Measurements from ENCODE around the gene CTNNA3. TPM values are rescaled to one million over a fixed set of nuclear protein-coding genes. Genes with fewer than 3 reads are reported as not detected.

CTNNA3 gene
- total RNA-seq, 1 experiment from 2014 or later, result 0.85 TPM

DNA sequence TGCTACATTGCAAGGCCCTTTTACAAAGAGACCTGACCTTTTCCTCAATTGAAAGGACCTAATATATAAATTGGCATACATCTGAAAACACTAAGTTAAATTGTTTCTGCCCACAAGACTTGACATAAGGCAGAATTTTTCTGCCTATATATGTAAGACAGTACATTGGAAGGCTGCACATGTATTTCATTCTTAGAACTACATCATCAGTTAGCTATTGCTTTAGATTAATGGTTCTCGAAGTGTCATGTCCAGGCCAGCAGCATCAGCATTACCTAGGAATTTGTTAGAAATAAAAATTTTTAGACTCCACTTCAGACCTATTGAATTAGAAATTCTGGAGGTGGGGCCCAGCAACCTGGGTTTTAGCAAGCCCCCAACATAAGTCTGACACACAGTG, 396.2 kb downstream of the CTNNA3 start:
- no peak for TF ChIP-seq TCF7L2 (IDR thresholded peaks at IDR 0.05; ENCODE audit: low read depth, low read length)
- TF ChIP-seq, protein P1, sequence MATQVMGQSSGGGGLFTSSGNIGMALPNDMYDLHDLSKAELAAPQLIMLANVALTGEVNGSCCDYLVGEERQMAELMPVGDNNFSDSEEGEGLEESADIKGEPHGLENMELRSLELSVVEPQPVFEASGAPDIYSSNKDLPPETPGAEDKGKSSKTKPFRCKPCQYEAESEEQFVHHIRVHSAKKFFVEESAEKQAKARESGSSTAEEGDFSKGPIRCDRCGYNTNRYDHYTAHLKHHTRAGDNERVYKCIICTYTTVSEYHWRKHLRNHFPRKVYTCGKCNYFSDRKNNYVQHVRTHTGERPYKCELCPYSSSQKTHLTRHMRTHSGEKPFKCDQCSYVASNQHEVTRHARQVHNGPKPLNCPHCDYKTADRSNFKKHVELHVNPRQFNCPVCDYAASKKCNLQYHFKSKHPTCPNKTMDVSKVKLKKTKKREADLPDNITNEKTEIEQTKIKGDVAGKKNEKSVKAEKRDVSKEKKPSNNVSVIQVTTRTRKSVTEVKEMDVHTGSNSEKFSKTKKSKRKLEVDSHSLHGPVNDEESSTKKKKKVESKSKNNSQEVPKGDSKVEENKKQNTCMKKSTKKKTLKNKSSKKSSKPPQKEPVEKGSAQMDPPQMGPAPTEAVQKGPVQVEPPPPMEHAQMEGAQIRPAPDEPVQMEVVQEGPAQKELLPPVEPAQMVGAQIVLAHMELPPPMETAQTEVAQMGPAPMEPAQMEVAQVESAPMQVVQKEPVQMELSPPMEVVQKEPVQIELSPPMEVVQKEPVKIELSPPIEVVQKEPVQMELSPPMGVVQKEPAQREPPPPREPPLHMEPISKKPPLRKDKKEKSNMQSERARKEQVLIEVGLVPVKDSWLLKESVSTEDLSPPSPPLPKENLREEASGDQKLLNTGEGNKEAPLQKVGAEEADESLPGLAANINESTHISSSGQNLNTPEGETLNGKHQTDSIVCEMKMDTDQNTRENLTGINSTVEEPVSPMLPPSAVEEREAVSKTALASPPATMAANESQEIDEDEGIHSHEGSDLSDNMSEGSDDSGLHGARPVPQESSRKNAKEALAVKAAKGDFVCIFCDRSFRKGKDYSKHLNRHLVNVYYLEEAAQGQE (IDR thresholded peaks at IDR 0.05; ENCODE audit: insufficient read depth in 1 of 2, low read depth in 2 of 2, low read length in 1 of 2), result no peak
- TF ChIP-seq, protein P2, sequence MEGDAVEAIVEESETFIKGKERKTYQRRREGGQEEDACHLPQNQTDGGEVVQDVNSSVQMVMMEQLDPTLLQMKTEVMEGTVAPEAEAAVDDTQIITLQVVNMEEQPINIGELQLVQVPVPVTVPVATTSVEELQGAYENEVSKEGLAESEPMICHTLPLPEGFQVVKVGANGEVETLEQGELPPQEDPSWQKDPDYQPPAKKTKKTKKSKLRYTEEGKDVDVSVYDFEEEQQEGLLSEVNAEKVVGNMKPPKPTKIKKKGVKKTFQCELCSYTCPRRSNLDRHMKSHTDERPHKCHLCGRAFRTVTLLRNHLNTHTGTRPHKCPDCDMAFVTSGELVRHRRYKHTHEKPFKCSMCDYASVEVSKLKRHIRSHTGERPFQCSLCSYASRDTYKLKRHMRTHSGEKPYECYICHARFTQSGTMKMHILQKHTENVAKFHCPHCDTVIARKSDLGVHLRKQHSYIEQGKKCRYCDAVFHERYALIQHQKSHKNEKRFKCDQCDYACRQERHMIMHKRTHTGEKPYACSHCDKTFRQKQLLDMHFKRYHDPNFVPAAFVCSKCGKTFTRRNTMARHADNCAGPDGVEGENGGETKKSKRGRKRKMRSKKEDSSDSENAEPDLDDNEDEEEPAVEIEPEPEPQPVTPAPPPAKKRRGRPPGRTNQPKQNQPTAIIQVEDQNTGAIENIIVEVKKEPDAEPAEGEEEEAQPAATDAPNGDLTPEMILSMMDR (IDR thresholded peaks at IDR 0.05), result no peak
- TF ChIP-seq SIN3A (IDR thresholded peaks at IDR 0.05; ENCODE audit: borderline replicate concordance, insufficient read depth, low read depth, low read length), result no peak
- TF ChIP-seq POLR2AphosphoS5 (IDR thresholded peaks at IDR 0.05; ENCODE audit: low read depth, low read length), result no peak
- no peak overlapping the region for H3K4me3 ChIP-seq (ENCODE audit: low read depth in 2 of 2, low read length in 2 of 2)
- no peaks in the 10 kb centered on the region for H3K9me3 ChIP-seq (ENCODE audit: control insufficient read depth, insufficient read depth, low read depth, low read length)
- no TSS peak for BruUV-seq (replicated peaks)
- ATAC-seq (no peak), DNase-seq (ENCODE audit: low read depth, low spot score) (no peak)
- in situ Hi-C loops (cut with HindIII; ENCODE audit: low pct_unique_long_range_greater_than_20kb, low sequenced_read_pairs) (no loop called here), intact Hi-C loops (cut with micrococcal nuclease; ENCODE audit: unreplicated experiment) (no loop called here)
- ChIA-PET CTCF (no interaction called here), POLR2A (no interaction called here)
- H3K27me3 ChIP-seq (ENCODE audit: control insufficient read depth, insufficient read depth, low read length), result no peaks in the 10 kb centered on the region
- H3K27ac ChIP-seq (ENCODE audit: low read length), result no peak overlapping the region
- no peaks in the 10 kb centered on the region for H3K36me3 ChIP-seq (ENCODE audit: control insufficient read depth, insufficient read depth, low read length)
- no peaks in the 10 kb centered on the region for H3K4me1 ChIP-seq (ENCODE audit: control insufficient read depth, insufficient read depth, low read length)

DNA sequence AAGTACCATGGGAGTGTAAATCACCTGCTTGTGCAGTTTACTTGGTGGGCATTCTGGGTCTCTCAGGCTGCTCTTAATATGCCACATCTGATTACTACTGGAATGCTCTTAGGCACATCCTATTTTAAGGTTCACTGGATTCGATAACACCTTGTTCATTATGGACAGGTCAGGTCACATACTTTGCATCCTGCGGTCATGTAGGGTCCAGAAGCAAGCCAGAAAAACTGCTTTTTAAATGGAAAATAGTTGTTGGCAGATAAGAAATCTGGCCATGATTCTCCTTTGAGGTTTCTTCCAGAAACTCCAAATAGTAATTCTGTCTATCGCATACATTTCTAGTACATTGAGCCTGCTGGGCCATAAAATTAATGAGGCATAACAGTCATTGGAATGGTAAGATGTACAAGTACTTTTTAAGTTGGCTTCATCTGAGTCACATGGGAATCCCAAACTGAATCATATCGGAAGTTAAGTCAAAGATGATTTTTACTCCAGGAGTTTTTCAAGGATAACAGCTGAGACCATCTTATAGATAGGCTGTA, 398.3 kb downstream of the CTNNA3 start:
- Histone ChIP-seq H3K4me1 (ENCODE audit: control insufficient read depth, insufficient read depth, low read length) (no peaks in the 10 kb centered on the region), H3K27me3 (ENCODE audit: control insufficient read depth, insufficient read depth, low read length) (no peaks in the 10 kb centered on the region), H3K27ac (ENCODE audit: low read length) (no peak overlapping the region), H3K4me3 (ENCODE audit: low read depth in 2 of 2, low read length in 2 of 2) (no peak overlapping the region), H3K9me3 (ENCODE audit: control insufficient read depth, insufficient read depth, low read depth, low read length) (no peaks in the 10 kb centered on the region), H3K36me3 (ENCODE audit: control insufficient read depth, insufficient read depth, low read length) (no peaks in the 10 kb centered on the region)
- ChIA-PET CTCF (no interaction called here), POLR2A (no interaction called here)
- intact Hi-C loops (cut with micrococcal nuclease; ENCODE audit: unreplicated experiment), result no loop called here
- BruUV-seq (replicated peaks), result no TSS peak
- in situ Hi-C loops (cut with HindIII; ENCODE audit: low pct_unique_long_range_greater_than_20kb, low sequenced_read_pairs), result no loop called here
- TF ChIP-seq TCF7L2 (IDR thresholded peaks at IDR 0.05; ENCODE audit: low read depth, low read length), result no peak
- TF ChIP-seq POLR2AphosphoS5 (IDR thresholded peaks at IDR 0.05; ENCODE audit: low read depth, low read length), result no peak
- TF ChIP-seq, protein P2 (IDR thresholded peaks at IDR 0.05), result no peak
- TF ChIP-seq, protein P1 (IDR thresholded peaks at IDR 0.05; ENCODE audit: insufficient read depth in 1 of 2, low read depth in 2 of 2, low read length in 1 of 2), result no peak
- TF ChIP-seq SIN3A (IDR thresholded peaks at IDR 0.05; ENCODE audit: borderline replicate concordance, insufficient read depth, low read depth, low read length), result no peak
- DNase-seq (ENCODE audit: low read depth, low spot score) (no peak), ATAC-seq (no peak)
